ENCODE results near the gene ACSL1. TPM values are rescaled to one million over a fixed set of nuclear protein-coding genes. Genes with fewer than 3 reads are reported as not detected.

Gene ACSL1
- total and polyA plus RNA-seq, 8 donors = 42.8 to 1,170 (median 51.3) TPM

- no peaks in the 10 kb centered on the region for H3K27me3 ChIP-seq
- TF ChIP-seq EP300 (IDR thresholded peaks at IDR 0.05) (no peak), POLR2A (IDR thresholded peaks at IDR 0.05) (no peak), POLR2AphosphoS5 (IDR thresholded peaks at IDR 0.05) (no peak)
- TF ChIP-seq, protein P1, sequence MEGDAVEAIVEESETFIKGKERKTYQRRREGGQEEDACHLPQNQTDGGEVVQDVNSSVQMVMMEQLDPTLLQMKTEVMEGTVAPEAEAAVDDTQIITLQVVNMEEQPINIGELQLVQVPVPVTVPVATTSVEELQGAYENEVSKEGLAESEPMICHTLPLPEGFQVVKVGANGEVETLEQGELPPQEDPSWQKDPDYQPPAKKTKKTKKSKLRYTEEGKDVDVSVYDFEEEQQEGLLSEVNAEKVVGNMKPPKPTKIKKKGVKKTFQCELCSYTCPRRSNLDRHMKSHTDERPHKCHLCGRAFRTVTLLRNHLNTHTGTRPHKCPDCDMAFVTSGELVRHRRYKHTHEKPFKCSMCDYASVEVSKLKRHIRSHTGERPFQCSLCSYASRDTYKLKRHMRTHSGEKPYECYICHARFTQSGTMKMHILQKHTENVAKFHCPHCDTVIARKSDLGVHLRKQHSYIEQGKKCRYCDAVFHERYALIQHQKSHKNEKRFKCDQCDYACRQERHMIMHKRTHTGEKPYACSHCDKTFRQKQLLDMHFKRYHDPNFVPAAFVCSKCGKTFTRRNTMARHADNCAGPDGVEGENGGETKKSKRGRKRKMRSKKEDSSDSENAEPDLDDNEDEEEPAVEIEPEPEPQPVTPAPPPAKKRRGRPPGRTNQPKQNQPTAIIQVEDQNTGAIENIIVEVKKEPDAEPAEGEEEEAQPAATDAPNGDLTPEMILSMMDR (IDR thresholded peaks at IDR 0.05) = no peak
- no peak overlapping the region for H3K4me3 ChIP-seq
- intact Hi-C loops (cut with DNase I; ENCODE audit: low total_unique reads) = no loop called here
- H3K4me1 ChIP-seq = no peaks in the 10 kb centered on the region
- peak overlapping the region in 2 of 5 donors; percentile 43 to 79 for H3K27ac ChIP-seq
- WGBS, 5 donors = 57 to 77% (median 75%) methylated on average over 1 of the region's 1 CpG
- no peak for DNase-seq
- no peaks in the 10 kb centered on the region for H3K9me3 ChIP-seq
- H3K36me3 ChIP-seq = no peaks in the 10 kb centered on the region
These were observed 30.5 kb upstream of the ACSL1 start for GRCh38 chr4:184856277-184856609.

GRCh38 chr4:184854673-184855072 lies 28.9 kb upstream of the ACSL1 start:
- WGBS, 5 donors = 63 to 71% (median 65%) methylated on average over 6 of the region's 6 CpGs
- H3K4me1 ChIP-seq = no peaks in the 10 kb centered on the region
- no peaks in the 10 kb centered on the region for H3K9me3 ChIP-seq
- DNase-seq = peak in 1 of 2 donors; percentile 24
- no peaks in the 10 kb centered on the region for H3K36me3 ChIP-seq
- no peak overlapping the region for H3K4me3 ChIP-seq
- H3K27me3 ChIP-seq = no peaks in the 10 kb centered on the region
- intact Hi-C loops (cut with DNase I; ENCODE audit: low total_unique reads) = no loop called here
- no peak for TF ChIP-seq POLR2A (IDR thresholded peaks at IDR 0.05)
- H3K27ac ChIP-seq = peak overlapping the region in 3 of 5 donors; percentile 31 to 79 (median 40)

GRCh38 chr4:184853436-184853835 lies 27.7 kb upstream of the ACSL1 start:
- Histone ChIP-seq H3K36me3 (no peaks in the 10 kb centered on the region), H3K9me3 (no peaks in the 10 kb centered on the region), H3K4me3 (no peak overlapping the region), H3K27me3 (no peaks in the 10 kb centered on the region), H3K4me1 (no peaks in the 10 kb centered on the region), H3K27ac (peak overlapping the region in 2 of 5 donors; percentile 38 to 41)
- TF ChIP-seq POLR2A (IDR thresholded peaks at IDR 0.05) = no peak
- no peak for TF ChIP-seq POLR2AphosphoS5 (IDR thresholded peaks at IDR 0.05)
- no peak for TF ChIP-seq EP300 (IDR thresholded peaks at IDR 0.05)
- TF ChIP-seq, protein P1 (IDR thresholded peaks at IDR 0.05) = no peak
- DNase-seq = no peak
- intact Hi-C loops (cut with DNase I; ENCODE audit: low total_unique reads) = no loop called here
- WGBS, 5 donors = 86 to 96% (median 93%) methylated on average over 9 of the region's 9 CpGs

- intact Hi-C loops (cut with DNase I; ENCODE audit: low total_unique reads) = no loop called here
- WGBS, 5 donors = 0 to 81% (median 0%) methylated on average over 1 of the region's 1 CpG
- H3K36me3 ChIP-seq = no peaks in the 10 kb centered on the region
- H3K4me3 ChIP-seq = no peak overlapping the region
- no peaks in the 10 kb centered on the region for H3K9me3 ChIP-seq
- peak overlapping the region in 2 of 5 donors; percentile 42 to 49 for H3K27ac ChIP-seq
- no peak for TF ChIP-seq EP300 (IDR thresholded peaks at IDR 0.05)
- no peak for TF ChIP-seq POLR2AphosphoS5 (IDR thresholded peaks at IDR 0.05)
- TF ChIP-seq, protein P1 (IDR thresholded peaks at IDR 0.05) = no peak
- TF ChIP-seq POLR2A (IDR thresholded peaks at IDR 0.05) = no peak
- H3K4me1 ChIP-seq = no peaks in the 10 kb centered on the region
- peaks cover 0 to 5% (median 0%) of the 10 kb centered on the region in 3 donors for H3K27me3 ChIP-seq
- no peak for DNase-seq
These were observed 26.1 kb upstream of the ACSL1 start for GRCh38 chr4:184851886-184852285.

- no peak for DNase-seq
- intact Hi-C loops (cut with DNase I; ENCODE audit: low total_unique reads) = no loop called here
- TF ChIP-seq POLR2A (IDR thresholded peaks at IDR 0.05) (no peak), POLR2AphosphoS5 (IDR thresholded peaks at IDR 0.05) (peak in 1 of 3 donors; percentile 45)
- Histone ChIP-seq H3K27ac (peak overlapping the region in 2 of 5 donors; percentile 60 to 66), H3K36me3 (no peaks in the 10 kb centered on the region), H3K4me3 (no peak overlapping the region), H3K9me3 (no peaks in the 10 kb centered on the region), H3K27me3 (peaks cover 0 to 5% (median 0%) of the 10 kb centered on the region in 3 donors), H3K4me1 (peaks cover 0 to under 1% (median 0%) of the 10 kb centered on the region in 4 donors)
- 63 to 74% (median 71%) methylated on average over 3 of the region's 3 CpGs for WGBS, 5 donors
These were observed 25.4 kb upstream of the ACSL1 start for GRCh38 chr4:184851200-184851541.

Measured in stomach (tissue), 9 donors.